Measurements from ENCODE around the gene IRF6.

The IRF6 gene

GRCh38 chr1:209805875-209806760 lies at the start of gene IRF6:
TSS of gene IRF6 (minus strand) at chr1:209806142. CDS start at chr1:209801413, 4,729 bp downstream.
- peak; percentile 79 to 92 (median 84) for DNase-seq

DNA sequence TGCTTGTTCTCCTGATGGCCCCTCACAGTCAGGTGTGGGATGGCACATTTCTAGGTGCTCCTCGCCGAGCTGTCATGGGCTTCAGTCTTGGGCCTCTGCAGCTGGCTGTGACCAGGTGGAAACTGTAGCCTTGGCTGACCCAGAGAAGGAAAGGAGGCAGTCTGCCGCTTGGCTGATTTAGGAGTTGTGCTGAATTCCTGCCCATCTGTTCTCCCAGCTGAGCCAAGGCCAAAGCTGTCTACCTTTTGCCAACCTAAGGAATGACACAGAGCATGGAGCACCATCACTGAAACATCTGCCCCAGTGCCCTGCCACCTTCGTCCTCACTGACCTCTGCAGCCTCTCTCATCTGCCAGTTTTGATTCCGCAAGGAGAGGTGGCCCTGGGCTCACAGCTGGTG lies 49.7 kb upstream of the IRF6 start:
- DNase-seq: no peak

- DNase-seq: peak; percentile 28 to 45 (median 36)
Measured at GRCh38 chr1:209855006-209855405, 49.1 kb upstream of the IRF6 start.

DNA sequence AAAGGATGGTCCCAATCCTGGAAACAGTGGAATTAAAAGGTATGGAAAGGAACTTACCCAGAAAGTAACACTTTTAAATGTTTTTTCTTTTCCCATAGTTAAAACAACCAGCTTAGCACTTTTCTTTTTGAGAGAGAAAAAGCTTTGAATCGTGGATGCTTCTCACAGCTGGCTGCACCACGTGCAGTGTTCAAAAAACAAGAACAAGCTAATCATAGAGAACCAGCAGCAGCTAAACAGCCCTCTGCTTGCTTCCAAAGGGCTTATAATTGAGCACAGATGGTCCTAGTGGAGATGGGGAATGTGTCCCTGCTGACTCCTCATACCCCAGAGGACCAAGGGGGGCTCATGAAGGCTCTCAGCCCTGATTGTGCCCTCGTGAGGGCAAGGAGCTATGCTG lies 48.3 kb upstream of the IRF6 start:
- no peak for DNase-seq

GRCh38 chr1:209853676-209854075 lies 47.7 kb upstream of the IRF6 start:
- no peak for DNase-seq

GRCh38 chr1:209850342-209850979 lies 44.5 kb upstream of the IRF6 start:
- peak; percentile 35 to 58 (median 41) for DNase-seq

DNA sequence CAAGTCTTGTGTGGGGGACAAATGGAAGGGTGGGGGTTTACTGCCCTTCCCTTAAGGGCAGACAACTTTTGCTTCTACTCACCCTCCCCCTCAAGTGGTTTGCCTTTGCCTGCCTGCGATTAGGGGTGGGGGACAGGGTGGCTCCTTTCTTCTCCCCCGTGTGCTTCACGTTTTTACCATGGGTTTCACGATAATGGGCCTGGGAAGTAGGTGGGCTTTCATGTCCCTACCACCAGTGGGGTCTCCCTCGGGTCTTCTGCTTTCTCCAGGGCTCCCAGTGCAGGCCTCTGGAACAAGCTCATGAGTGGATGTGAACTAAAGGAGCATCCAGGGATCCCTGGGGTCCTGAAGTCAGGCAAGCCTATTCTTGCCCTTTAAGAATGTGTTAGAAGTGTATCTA lies 43.4 kb upstream of the IRF6 start:
- DNase-seq: no peak

- no peak for DNase-seq
Measured at GRCh38 chr1:209845408-209845725, 39.4 kb upstream of the IRF6 start.

DNA sequence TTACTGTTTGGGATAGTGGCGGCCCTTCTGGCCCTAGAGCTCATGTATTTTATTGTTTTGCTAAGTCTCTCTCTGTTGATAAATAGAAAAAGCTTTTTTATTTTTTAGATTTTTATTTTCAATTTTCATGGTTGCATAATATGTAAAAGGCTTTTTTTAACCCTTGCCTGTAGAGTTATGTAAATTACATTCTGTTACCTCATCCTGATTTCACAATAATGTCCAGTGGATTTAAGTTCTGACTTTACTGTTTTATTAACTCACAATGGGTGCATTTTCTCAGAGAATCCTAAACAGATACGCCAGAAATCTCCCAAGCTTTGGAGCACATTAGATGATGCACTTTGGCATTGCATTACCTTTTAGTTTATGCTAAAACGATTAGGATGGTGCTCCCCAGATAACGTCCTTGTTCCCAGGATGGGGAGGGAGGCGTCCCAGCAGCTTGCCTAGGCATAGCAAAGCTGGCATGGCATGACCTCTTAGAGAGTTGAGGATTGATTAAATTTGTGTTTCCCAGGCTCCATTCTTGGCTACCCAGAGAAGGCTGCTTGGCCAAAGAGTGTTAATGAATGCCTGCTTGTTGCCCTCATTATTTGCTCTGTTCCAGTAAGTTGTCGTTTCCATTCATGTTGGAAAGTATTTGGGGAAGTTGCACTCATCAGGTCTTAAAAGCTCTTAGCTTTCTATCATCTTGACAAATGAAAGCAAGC lies 38.9 kb upstream of the IRF6 start:
- no peak for DNase-seq

DNA sequence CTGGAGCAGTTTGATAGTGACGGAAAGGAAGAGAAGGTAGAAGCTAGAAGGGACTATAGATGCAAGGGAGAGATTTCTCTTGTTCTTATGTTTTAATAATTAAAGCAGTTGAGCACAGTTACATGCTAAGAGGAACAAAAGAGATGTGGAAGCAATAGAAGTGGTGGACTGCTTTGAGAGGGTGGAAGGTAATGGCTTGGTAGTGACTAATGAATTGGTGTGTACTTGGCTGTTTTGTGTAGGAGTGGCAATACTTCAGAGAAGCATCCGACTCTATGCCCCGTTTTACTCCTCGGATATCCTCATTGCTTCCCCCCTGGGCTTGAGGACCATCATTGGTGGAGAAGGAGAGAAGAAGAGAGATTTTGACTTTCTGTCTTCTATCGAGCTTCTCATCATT lies 34.7 kb upstream of the IRF6 start:
- DNase-seq: no peak

DNA sequence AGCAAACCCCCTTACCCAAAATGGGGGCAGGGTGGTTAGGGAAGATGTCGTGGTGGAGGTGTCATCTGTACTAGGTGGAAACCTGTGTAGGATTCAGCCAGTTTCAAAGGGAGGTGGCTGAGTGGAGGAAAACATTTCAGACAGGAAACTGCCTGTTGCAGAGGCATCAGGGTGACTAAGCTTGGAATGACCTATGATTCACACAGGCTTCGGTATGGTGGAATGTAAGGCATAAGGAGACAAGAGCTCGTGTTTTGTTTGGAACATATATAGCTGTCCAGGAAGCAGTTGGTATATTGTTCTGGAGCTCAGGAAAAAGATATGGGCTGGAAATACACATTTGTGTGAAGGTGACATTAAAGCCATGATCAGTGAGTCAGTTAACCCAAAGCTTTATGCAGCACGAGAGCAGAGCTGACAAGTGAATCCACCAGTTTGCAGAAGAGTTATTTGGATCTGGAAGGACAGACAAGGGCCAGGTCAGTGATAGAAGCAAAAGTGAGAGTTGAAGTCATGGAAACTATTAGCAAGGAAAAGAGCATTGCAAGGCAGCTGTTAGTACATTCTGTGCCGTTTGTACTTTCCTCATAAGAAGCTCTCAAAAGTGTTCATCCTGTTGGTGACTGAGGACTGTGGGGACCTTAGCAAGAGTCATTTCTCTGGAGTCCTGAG lies 34.1 kb upstream of the IRF6 start:
- peak; percentile 61 to 73 (median 68) for DNase-seq

- no peak for DNase-seq
Measured at GRCh38 chr1:209838537-209838936, 32.6 kb upstream of the IRF6 start.

- DNase-seq: no peak
Measured at GRCh38 chr1:209837671-209838070, 31.7 kb upstream of the IRF6 start.

DNA sequence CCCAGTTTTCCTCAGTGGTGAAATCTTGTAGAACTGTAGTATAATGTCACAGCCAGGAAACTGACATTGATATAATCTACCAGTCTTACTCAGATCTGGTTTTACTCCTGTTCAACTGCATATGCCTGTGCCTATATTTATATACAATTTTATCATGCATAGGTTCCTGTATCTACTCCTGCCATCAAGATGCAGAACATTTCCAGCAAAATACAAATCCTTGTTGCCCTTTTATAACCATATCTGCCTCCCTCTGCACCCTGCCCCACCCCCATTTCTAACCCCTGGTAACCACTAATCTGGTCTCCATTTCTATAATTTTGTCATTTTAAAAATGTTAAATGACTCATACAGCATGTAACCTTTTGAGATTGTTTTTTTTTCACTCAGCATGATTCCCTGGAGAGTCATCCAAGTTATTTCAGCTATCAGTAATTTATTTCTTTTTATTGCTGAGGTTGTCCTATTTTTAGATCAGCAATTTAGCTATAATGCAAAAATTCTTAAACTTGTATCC lies 29.9 kb upstream of the IRF6 start:
- DNase-seq: no peak

DNA sequence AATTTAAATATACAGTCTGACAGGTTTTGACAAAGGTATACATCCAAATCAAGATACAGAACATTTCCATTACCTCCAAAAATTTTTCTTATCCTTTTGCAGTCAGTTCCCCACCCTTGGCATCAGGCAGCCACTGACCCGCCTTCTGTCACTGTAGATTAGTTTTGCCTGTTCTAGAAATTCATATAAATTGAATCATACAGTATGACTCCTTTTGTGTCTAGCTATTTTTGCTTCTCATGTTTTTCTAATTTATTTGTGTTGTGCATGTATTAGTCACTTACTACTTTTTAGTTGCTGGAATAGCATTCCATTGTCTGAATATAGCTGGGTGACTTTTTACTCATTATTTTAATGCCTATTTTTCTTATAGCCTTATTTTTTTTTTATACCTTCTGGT lies 25.7 kb upstream of the IRF6 start:
- DNase-seq: no peak

- no peak for DNase-seq
Measured at GRCh38 chr1:209830722-209831121, 24.8 kb upstream of the IRF6 start.

DNA sequence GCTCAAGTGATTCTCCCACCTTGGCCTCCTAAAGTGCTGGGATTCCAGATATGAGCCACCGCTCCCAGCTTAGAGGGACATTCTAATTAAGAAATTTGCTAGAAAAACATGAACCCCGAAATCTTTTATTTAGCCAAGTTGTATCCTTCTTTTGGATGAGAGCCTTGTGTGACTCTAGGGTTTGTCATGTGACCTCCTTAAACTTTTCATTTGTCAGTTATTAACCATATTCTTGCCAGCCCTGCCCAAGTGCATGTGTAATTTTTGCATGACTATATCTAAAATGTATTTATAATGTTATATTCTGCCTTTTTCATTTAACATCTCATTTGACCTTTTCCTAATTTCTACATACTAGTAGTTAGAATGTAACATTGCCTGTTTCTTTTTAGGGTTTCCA lies 23.8 kb upstream of the IRF6 start:
- DNase-seq: no peak

- peak; percentile 97 to 100 (median 99) for DNase-seq
Measured at GRCh38 chr1:209827384-209828262, 21.7 kb upstream of the IRF6 start, which contains the start of gene UTP25. TSS of gene UTP25 (plus strand) at chr1:209827972. CDS start at chr1:209828064, 92 bp downstream.

GRCh38 chr1:209825591-209826434 lies 19.9 kb upstream of the IRF6 start:
- DNase-seq: no peak

GRCh38 chr1:209823143-209824041 lies 17.4 kb upstream of the IRF6 start:
- DNase-seq: peak; percentile 50 to 75 (median 61)

Measured in suppressor macrophage treated with lipopolysaccharide for 1 hour (primary cell).